ENCODE data around the gene AHSG.

DNA sequence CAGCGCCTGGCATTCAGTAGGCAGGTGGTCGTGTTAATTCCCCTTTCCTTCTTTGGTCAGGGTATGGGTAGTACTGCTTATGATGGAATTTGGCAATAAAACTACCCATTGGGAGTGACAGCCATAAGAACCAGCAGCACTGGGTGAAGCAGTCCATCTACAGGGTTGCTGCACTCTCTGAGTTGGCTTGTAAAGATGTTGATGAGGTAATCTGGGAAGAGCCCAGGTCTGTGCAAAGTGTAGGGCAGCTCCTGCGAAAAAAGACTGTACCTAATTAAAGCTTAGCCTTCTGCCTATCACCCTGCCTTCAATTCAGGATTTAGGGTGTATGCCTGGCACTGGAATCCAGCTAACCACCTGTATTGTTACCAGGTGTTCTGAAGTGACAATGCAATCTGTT, 22.7 kb downstream of the AHSG start:
- no peak for TF ChIP-seq LEF1 (IDR thresholded peaks at IDR 0.05; ENCODE audit: borderline replicate concordance)
- TF ChIP-seq CTBP1 (IDR thresholded peaks at IDR 0.05; ENCODE audit: borderline replicate concordance) = no peak
- TF ChIP-seq ELF4 (IDR thresholded peaks at IDR 0.05) = no peak
- no peak for TF ChIP-seq FOXM1 (IDR thresholded peaks at IDR 0.05; ENCODE audit: borderline replicate concordance)
- no peak for TF ChIP-seq ZNF384 (IDR thresholded peaks at IDR 0.05)
- TF ChIP-seq TARDBP (IDR thresholded peaks at IDR 0.05) = no peak
- no peak for TF ChIP-seq BHLHE40 (IDR thresholded peaks at IDR 0.05; ENCODE audit: borderline replicate concordance)
- TF ChIP-seq FOXK2 (IDR thresholded peaks at IDR 0.05) = no peak
- no peak for TF ChIP-seq SP1 (IDR thresholded peaks at IDR 0.05)
- no peak for TF ChIP-seq L3MBTL2 (conservative IDR thresholded peaks at IDR 0.05)

Measured in HEK293T (cell line).